NCI-H1105 (cell line): ENCODE measurements around the gene ITGAL.

Experiments
- DNase-seq: peaks from one replicate; lab custom pipeline; 2025; lab: John Stamatoyannopoulos, UW

ITGAL gene

DNA sequence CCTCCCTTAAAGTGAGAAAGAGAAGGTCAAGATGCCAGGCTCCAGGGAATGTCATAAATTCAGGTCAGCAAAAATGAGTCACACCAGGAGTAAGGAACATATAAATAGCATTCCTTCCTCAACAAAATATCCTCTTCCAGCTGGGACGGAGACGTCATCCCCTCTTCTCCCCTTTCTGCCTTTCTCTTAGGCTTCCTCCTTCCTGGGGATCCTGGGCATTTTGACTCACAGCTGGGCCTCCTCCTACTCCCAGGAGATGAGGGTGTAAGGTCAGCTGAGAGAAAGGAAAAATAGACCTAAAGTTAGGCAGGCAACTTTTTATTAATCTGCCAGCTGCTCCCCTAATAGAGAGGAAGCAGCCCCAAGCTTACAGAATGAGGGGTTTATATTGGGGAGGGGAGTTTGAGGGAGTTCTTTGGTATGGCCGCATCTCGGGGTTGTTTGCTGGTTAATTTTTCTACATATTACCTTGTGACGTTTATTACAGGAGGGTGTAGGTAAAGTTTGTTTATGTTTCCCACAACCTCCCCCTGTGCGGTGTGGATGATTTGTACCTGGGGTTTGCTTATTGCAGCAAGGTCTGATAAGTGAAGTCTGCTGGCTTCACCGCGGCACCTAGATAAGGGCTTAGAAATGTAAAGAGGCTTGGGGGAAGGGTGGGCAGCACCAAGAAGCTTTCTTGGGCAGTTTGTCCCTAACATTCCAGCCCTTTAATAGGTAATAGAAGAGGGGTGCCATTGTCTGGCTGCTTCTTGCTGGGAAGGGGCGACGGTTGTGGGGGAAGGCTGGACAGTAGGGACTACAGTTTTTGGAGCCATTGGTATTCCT lies 69.2 kb downstream of the ITGAL start:
- no peak for DNase-seq

DNA sequence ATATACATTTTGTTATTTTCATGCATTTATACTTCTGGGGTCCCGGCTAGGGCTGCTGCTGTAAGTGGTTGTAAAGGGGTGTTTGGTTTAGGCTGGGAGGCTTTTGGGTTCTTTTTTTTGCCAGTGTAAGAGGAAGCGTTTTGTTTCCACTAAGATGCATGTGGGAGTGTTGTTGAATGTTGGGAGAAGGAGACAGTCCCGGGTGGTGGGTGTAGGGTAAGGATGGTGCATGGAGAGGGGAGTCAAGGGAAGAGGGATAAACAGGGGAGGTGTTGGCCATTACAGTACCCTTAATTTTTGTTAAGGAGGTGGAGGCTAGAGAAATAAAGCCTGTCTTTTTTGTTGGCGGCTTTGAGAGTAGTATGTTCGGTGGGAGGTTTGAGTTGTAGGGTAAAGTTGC lies 70.5 kb downstream of the ITGAL start:
- DNase-seq, result no peak

DNA sequence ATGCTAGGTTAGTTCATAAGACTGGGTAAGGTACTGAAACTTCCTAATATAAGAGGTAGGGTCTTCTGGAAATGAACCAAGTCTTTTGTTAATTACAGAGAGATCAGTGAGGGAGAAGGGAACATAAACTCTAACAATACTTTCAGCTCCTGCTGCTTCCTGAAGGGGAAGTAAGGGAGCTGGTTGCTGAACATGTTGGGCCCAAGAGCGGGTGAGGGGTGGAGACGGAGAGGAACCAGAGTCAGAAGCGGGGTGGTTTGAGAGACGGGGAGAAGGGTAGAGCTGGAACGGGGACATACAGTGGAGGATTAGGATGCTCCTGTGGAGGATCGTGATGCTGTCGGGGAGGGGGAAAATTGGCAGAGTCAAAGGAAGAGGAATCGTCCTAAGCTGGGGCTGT lies 73.6 kb downstream of the ITGAL start:
- no peak for DNase-seq

DNA sequence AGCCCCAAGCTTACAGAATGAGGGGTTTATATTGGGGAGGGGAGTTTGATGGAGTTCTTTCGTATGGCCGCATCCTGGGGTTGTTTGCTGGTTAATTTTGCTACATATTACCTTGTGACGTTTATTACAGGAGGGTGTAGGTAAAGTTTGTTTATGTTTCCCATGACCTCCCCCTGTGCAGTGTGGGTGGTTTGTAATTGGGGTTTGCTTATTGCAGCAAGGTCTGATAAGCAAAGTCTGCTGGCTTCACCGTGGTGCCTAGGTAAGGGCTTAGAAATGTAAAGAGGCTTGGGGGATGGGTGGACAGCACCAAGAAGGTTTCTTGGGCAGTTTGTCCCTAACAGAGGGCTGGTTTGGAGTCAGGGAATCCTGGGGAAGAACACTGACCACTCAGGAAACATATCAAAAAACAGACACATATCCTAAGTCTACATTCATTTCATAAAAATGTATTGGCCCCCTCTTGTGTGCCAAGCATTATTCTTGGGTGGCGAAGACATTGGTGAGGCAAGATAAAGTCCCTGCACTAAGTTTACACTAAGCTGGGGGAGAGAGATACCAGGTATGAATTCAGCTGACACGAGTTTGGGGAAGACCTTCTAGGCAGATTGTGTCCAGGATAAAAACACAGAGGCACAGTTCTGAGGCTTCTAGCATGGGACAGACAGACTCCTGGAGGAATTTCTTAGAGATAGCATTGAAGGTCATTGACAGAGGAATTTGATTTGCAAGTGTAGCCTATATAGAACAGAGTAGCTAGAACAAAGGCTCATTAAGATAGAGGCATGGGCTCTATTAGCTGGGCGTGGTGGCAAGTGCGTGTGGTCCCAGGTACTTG lies 76.1 kb downstream of the ITGAL start:
- no peak for DNase-seq

DNA sequence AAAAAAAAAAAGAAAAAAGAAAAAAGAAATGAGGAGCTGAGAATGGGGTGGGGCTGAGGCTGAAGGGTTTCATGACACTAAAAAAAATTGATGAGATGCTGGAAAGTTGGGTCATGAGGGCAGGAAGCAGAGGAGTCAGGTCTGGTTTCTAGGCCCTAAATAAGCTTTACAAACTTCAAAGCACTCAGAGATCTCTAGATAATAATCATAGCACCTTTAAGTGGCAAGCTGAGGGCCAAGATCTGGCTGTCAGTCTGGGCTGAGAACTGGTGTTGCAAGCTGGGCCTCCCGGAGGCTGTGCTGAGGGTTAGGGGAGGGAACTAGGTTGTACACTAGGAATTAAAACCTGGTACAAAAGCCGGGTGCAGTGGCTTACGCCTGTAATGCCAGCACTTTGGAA lies 79.2 kb downstream of the ITGAL start:
- DNase-seq, result no peak

DNA sequence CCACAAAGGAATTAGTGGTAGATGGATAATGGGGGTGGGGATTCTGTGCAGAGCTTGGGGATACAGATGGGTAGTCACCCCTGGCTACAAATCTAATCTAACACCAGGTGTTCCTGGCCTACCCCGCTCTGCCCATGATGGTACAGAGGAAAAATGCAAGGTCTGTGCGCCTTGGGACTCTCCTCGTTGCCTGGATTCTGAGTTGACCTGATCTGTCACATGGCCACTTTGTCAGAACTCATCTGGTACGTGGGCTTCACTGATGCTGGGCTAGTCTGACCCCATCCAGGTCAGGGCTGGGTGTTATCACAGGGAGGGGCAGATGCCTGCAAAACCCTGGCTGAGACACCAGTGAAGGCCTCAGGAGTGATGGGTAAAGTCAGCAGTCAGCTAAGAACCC lies 80.4 kb downstream of the ITGAL start:
- no peak for DNase-seq

DNA sequence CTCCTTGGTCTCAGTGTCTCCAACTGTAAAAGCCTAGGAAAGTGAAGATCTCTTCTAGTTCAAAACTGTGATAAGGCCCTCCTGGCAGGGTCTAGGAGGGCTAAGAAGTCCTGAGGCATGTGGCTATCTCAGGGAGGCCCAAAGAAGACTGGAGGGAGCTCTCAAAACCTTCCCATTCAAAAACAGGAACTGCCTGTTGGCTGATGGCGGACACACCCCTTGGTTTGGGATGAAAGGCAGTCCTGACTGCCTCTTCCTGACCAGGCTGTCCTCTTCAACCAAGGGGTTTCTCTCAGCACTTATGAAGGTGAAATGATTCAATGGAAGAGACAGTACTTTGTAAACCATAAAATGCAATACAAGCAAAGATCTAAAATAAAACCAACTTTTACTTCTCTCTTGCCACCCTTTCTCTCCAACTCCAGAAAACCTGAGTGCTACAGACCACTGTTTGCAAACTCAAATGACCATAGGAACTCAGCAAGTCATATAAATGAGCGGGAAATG lies 80.9 kb downstream of the ITGAL start:
- no peak for DNase-seq

DNA sequence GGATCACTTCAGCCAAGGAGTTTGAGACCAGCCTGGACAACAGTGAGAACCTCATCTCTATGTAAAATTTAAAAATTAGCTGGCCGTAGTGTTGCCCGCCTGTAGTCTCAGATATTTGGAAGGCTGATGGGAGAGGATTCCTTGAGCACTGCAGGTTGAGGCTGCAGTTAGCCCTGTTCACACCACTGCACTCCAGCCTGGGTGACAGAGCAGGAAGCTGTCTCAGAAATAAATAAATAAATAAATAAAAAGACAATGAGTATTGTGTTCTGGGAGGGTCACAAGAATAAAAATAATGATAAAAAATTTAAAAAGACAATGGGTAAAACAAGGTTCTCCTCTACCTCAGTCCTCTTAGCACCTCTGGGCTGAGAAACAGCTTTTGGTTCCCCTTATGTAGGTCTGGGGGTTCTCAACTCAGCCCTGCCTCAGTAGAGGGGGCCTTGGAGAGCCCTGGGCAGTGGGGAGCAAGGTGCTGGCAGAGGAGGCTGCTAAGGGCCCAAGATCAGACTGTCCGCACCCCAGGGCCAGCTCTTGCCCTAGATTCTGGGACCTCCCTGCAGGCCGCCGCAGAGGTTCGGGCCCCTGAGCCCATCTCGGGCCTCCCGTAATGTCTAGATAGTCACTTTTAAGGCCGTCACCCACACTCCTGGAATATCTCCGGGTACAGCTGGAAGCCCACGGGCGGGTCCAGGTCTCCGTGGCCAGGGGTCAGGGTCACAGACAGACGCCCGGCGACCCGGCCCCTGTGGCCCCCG lies 82.2 kb downstream of the ITGAL start:
- DNase-seq, result no peak

DNA sequence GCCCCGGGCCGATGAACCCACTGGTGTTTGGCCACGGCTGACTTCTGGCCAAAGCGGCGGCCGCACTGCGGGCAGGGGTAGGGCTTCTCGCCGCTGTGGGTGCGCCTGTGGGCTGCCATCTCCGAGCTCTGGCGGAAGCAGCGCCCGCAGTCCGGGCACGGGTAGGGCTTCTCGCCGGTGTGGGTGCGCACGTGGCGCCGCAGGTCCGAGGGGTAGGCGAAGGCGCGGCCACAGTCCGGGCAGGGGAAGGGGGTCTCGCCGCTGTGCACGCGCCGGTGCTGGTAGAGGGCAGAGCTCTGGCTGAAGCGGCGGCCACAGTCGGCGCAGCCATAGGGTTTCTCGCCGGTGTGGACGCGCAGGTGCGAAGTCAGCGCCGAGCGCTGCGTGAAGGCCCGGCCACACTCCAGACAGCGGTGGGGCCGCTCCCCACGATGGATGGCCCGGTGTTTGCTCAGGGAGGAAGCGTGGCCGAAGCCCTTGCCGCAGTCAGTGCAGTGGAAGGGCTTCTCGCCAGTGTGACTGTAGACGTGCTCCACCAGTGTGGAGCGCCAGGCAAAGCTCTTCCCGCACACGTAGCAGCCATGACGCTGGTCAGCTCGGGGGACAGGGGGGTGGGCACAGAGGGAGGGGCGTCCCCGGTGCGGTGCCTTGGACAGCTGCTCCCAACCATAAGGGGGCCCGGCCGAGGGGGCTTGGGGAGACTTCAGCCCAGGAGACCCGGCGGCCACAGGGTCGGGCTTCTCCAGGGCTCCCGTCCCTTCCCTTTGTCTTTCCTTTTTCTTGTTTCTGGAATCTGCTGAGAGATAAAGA lies 83.0 kb downstream of the ITGAL start:
- DNase-seq, result no peak

DNA sequence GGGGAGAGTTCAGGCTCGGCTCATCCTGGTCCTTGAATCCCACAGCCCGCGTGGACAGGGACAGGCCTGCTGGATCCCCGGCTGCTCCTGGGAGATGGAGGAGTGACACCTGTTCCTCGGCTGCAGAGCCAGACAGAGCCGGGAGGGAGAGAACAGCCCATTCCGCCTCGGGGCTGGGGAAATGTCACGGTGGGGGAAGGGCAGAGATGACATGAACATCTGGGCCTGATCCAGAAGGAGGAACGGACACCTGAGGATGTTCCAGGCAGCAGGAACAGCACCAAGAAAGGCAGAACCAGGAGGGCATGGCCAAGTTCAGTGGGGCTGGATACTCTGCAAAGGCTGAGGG lies 83.6 kb downstream of the ITGAL start:
- no peak for DNase-seq

DNA sequence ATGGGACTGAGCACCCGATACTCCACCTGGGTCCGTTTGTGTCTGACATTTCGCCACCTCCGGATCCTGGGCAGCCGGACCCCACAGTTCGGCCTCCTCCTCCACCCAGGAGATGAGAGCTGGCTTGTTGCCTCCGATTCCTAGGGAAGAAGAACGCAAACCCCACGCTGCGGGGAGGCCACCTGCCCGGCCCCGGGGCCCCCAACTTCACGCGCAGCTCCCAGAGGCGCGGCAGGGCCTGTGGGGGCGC lies 85.1 kb downstream of the ITGAL start:
- DNase-seq, result no peak

DNA sequence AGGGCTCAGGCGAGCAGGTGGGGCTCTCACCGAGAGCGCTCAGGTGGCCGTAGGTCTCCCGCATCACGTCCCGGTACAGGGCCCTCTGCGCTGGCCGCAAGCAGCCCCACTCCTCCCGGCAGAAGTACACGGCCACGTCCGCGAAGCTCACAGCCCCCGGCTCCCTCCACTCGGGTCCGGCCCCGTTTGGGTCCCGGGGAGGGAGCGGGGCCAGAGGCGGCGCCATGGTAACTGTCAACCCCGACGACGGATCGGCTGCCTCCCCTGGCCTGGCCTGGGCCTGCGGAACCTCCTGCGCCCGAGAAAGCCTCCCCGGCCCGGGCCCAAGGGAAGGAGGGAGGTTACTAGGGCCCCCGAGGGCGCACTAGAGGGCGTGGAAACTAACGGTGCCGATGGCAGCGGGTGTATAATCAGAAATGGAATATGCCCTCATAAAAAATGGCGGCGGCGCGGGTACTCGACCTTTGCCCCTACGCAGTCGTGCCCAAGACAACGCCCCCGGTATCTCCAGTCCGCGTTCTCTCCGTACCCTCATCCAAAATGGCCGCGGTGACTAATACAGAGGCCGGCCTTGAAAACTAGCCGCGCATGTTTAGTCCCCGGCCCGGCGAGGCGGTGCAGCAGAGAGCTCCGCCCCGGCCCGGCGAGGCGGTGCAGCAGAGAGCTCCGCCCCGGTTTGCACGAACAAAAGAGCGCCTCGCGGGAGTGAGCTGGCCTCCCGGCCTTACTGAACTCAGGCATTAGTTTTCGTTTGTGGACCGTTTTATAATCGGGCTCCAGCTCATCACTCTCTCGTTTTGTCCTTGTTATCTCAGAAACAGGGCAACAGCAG lies 85.6 kb downstream of the ITGAL start, which contains the start of gene ZNF764:
TSS of gene ZNF764 (minus strand) at position 418 of the 832 bp plus-strand sequence. CDS start at position 226, 192 bp downstream.
- peak; percentile 95 for DNase-seq

DNA sequence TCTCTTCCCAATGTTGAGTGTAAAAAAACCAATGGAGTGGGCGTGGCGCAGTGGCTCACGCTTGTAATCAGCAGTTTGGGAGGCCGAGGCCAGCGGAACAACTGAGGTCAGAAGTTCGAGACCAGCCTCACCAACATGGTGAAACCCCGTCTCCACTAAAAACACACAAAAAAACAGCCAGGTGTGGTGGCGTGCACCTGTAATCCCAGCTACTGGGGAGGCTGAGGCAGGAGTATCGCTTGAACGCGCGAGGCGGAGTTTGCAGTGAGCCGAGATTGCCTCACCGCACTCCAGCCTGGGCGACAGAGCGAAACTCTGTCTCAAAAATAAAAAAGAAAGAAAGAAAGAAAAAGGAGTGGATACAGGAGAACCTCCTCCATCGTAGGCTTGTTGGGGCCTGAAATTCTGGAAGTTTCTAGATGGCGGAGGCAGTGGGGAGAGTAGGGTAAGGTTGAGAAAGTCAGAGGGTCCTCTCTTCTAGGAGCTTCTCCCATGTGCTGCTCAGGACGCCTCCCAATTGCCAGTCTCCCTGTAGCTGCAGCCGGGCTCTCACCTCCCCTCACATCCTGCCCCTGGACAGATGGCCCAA lies 86.3 kb downstream of the ITGAL start:
- DNase-seq, result no peak

DNA sequence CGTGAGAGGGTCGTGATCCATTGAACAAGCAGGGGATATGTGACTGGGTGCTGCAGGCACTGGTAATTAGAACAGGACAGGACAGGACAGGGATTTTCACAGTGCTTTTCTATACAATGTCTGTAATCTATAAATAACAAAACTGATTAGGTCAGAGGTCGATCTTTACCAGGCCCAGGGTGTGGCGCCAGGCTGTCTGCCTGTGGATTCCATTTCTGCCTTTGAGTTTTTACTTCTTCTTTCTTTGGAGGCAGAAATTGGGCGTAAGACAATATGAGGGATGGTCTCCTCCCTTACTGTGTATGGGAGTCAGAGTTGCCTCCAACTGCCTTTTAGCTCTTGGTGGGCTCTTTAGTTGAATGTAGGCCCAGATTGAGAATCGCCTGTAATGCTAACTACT lies 87.1 kb downstream of the ITGAL start:
- no peak for DNase-seq

DNA sequence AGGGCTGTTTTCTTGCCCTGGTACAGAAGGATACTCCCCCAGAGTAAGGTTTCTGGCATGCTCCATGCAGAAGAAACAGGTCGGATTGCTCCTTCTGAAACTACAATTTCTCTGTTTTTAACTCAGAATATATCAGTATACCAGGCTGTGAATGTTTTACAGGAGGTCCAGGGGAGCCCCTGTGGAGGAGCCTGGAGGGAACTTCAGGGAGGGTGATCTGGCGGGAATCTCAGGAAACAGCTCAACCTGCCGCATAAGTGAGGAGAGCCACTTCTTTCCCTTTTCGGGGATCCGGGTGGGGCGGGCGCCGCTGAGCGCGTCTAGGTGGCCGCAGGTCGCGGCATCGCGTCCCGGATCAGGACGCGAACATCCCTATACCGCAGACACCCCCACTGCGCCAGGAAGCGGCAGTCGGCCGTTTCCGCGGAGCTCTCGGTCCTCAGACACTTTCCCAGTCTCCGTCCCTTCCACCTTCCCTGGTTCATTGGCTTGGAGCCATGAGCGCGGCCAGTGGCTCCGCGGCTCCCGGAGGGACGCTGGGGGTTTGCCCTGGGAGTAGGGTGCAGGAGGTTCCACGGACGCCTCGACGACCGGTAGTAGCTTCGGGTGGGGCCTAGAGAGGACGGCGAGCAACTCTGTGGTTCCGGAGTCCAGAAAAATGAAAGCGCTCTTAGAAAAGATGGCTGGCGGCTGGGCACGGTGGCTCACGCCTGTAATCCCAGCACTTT lies 88.7 kb downstream of the ITGAL start:
- no peak for DNase-seq

DNA sequence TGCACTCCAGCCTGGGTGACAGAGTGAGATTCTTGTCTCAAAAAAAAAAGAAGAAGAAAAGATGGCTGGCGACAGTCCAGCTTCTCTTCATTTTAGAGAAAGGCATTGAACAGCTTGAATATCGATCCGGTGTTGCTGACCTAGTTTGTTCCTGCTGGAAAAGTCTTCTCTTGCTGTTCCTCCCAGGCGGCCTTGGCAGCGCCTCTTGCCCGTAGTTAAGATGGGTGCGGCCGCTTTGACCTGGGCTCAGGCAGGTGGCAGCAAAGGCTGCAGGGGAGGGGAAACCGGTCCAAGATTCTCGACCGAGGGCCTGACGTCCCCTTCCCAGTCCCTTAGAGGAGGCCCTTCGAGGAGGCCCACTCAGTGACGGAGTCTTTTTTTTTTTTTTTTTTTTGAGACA lies 89.5 kb downstream of the ITGAL start:
- no peak for DNase-seq

DNA sequence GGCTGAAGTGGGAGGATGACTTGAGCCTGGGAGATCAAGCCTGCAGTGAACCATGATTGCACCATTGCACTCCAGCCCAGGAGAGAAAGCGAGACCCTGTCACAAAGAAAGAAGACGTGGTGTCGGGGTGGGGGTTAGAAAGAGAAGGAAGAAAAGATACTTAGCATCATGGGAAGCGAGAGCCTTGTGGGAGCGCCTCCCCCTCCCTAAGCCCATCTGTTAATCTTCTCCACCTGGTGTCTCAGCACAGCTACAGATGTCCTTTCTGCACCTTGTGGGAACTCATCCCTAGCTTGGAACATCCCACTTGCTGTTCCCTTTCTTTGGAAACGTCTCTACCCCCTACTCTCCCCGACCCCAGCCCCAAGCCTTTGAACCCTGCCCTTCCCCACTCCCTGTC lies 93.0 kb downstream of the ITGAL start:
- DNase-seq, result no peak

DNA sequence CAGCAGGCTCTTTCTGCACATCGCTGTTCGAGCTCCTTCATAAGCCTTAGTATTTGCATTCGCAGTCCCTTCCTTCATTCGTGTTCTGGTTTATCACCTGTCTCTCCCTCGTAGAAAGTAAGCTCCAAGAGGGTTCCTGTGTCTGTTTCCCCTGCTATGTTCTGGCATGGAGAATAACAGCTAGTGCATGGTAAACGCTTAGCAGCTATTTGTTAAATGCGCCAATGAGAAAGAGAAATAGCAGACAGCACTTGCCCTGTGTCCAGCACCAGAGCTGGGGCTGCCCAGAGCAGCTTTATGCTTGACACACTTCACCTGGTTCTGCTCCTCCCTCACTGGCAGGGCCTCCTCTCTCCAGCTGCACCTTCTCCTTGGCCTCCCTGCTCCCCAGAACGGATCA lies 93.4 kb downstream of the ITGAL start:
- DNase-seq, result no peak

DNA sequence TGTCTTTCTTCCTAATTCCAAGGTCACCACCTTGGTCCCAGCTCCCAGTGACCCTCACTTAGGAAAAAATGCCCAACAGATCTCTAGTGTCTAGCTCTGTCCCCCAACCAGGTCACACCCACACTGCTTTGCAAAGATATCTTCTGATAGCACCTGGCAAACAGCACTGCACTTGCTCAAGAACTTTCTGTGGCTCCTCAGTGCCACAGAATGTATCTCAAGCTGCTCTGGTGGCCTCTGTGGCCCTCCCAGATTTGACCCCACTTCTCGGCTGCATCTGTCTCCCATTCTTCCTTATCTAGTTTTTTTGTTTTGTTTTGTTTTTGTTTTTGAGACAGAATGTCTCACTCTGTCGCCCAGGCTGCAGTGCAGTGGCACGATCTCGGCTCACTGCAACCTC lies 94.0 kb downstream of the ITGAL start:
- no peak for DNase-seq
